HG03342 (cell line): ENCODE results near the gene PSMB10.
"Not testable (repeated sequence)": the region's sequence is repeated elsewhere in the genome, so short reads cannot be mapped to it uniquely, and the experiment has no call there.

Experiments used
- ATAC-seq: cut with Tn5 transposase; IDR thresholded peaks from one replicate; pipeline ENCODE4 v1.9.1; 2021; ENCODE audit warnings: mild to moderate bottlenecking, moderate library complexity; ENCODE audit not compliant: unreplicated experiment

The PSMB10 gene

GRCh38 chr16:67936124-67936879 is at the start of gene PSMB10:
Gene PSMB10, minus strand, starts transcription at chr16:67936850. Its CDS starts 101 bp downstream, at chr16:67936749.
- ATAC-seq: no peak

DNA sequence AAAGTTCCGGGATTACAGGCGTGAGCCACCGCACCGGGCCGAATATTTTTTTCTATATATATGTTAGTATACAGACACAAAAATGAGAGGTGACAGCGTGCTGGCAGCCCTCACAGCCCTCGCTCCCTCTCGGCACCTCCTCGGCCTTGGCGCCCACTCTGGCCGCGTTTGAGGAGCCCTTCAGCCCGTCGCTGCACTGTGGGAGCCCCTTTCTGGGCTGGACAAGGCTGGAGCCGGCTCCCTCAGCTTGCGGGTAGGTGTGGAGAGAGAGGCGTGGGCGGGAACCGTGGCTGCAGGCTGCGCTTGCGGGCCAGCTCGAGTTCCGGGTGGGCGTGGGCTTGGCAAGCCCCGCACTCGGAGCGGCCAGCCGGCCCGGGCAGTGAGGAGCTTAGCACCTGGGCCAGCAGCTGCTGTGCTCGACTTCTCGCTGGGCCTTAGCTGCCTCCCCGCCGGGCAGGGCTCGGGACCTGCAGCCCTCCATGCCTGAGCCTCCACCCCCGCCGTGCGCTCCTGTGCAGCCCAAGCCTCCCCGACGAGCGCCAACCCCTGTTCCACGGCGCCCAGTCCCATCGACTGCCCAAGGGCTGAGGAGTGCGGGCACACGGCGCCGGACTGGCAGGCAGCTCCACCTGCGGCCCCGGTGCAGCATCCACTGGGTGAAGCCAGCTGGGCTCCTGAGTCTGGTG is 45.5 kb upstream of the PSMB10 start:
- ATAC-seq: no peak

DNA sequence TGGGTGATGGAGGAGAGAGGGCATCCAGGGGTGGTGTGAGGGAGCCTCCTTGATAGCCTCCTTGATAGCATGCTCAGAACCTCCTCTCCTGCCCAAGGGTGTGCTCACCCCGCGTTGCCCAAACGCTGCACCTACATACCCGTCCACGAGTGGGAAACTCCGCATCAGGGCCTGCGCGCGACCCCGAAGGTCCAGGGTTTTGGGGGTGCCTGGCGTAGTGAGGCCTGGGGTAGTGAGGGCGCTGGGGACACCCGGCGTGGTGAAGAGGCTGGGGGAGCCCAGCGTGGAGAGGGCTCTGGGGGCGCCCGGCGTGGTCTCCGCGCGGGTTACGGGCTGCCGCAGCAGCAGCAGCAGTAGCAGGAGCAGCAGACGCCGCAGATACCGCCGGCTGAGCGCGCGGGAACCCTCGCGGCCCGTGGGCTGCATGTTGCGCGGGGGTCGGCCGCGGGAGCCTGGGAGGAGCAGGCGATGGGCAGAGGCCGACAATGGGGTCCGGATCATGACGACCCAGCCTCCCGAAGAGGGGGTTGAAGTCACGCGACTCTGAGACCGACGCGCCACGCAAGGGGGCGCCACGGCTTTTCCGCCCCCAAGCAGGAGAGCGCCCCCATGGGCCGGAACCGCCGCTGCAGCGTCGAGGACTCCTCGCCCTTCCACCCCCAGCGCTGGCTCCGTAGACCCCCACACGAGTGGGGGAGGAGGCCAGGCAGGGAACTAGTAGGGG is 43.5 kb upstream of the PSMB10 start, which contains the start of gene DPEP3:
Gene DPEP3, minus strand, starts transcription at position 545 of the 724 bp plus-strand sequence. Its CDS starts 119 bp downstream, at position 426.
- ATAC-seq: no peak

DNA sequence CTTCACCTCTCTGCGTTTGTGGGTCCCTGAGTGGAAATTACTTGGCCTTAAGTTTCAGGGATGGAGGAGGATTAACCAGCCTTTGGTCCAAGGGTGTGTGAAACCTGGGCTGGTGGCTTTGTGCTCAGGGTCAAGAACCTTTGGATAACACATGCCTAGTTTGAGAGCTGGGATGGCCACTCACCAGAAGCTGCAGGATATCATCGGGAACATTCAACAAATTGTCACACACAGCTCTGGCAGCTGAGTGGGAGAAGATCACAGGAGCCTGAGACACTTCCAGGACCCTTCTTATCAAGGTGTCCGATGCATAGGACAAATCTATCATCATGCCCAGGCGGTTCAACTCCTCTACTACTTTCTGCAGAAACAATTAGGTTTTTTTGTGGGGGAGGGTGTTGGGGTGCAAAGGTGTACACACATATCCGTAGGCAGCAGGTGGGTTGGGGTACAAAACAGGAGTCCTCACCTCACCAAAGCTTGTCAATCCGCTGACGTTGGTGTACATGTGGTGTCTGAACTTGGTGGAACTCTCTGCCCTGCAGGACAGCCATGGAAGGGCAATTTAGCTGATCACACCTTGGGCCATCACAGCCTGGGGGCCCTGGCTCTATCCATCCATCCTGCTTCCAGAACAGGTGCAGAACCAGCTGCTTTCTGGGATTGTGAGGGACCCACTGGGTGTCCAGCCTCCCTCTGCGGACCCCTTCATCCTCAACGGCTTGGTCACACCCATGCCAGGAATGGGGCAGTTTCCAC is 41.0 kb upstream of the PSMB10 start:
- no peak for ATAC-seq

DNA sequence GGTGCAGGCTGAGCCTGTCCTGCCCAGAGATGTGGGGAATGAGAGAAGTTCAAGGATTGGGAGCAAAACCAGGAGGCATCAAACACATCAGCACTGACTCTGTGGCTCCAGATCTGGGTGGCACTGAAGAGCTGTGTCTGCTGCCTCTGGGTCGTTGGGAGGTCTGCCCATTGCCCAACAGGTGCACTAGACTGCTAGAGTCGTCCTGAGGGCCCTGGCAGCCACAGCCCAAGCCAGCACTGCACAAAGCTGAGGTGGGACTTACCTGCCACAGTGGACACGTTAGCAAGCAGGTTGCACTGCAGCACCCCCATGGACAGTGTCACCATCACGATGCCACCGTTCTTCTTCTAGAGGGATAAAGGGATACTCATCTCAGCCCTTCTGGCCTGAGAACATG is 40.4 kb upstream of the PSMB10 start:
- no peak for ATAC-seq

DNA sequence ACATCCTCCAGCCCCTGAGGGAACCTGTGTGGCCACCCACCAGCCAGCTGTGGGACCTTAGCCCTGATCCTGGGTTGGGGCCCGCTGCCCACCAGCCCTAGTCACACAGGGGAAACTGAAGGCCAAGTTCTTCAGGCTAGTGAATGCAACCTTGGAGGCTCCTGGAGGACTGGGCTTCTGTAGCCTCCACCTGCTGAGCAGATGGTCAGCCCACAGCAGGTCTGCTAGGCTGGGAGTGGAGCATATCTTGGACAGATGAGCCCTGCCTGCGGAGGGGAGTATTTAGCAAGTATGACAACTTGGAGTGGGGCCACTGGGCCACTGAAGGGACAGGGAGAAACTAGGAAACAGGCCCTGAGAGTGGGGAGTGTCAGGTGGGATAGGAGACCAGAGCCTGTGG is 39.6 kb upstream of the PSMB10 start:
- no peak for ATAC-seq

DNA sequence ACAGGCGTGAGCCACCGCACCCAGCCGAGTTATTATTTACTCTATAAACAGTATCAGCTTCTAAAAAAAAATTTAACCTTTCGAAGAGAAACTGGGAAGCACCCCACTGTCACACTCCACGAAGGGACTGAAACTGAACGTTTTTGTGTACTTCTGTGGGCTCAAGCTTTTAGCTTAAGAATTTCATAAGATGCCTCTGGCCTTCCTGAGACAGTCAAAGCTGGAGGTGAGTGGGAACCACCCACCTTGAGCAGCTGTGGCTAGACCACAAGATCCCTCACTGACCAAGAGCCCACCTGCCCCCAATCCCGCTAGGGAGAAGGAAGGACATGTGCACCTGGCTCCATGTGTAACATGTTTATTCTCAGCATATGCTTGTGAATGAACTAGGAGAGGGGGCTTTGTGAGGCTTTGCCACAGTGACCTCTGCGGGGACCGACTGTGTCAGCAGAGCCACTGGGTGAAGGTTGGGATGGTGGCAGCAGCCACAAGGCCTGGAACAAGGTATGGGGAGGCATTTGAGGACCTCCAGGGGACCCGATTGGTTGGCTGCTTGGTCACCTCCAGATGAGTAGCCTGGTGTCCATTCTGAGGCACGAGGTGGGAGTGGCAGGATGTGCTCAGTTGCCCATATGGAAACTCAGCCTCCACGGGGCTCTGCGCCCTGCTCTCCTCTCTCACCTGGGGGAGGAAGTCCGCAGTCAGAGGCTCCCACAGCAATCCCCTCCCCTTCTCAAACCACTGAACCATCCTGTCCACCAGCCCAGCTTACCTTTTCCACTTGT is 38.9 kb upstream of the PSMB10 start:
- ATAC-seq: no peak

DNA sequence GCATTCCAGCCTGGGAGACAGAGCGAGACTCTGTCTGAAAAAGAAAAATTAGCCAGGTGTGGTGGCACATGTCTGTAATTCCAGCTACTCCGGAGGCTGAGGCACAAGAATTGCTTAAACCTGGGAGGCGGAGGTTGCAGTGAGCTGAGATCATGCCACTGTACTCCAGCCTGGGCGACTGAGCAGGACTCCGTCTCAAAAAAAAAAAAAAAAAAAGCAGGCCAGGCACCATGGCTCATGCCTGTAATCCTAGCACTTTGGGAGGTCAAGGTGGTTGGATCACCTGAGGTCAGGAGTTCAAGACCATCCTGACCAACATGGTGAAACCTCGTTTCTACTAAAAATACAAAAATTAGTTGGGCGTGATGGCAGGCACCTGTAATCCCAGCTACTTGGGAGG is 35.6 kb upstream of the PSMB10 start:
- not testable (repeated sequence) for ATAC-seq

DNA sequence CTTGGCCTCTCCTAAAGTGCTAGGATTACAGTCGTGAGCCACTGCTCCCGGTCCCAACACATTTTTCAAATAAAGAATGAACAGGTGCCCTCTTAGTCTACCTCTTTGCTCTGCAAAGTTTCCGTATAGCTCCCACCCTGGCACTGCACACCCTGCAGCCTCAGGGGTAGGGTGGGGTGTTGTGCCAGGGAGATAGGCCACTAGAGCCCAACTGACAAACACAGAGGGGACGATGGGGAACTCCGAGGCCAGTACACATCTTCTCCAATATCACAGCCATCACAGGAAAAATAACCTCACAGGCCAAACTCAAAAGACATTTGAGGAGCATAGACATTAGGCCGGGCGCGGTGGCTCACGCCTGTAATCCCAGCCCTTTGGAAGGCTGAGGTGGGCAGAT is 34.5 kb upstream of the PSMB10 start:
- no peak for ATAC-seq

DNA sequence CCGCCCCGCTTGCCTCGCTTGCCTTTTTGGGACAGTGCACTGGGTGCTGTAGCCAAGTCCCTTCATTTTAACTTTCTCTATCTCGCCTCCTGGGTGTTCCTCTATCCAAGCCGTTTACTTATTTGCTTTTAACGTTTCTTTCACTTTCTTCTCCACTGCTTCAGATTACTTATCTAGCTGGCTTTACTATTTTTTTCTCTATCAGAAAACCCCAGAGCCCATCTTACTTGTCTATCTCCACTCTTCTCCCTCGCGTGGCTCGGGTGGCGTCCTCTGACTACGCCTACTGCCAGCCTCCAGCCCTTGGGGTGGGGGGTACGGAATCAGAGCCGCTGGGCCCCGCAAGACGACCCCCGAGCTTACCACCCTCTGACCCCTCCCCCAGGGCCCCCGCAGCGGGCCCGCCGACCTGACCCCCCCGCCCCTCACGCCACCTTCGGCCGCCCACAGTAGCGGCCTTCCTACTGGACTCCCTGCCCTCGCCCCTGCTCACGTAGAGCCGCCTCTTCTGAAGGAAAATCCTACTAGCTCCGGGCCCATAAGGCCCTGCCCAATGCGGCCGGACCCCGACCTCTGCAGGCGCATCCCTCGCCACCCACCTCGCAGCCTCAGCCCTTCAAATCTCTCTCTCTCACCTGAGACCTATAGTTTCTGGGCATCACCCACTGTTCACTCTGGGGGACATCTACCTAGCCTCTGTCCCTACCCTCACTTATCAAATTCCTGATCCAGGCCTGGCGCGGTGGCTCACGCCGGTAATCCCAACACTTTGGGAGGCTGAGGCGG is 32.8 kb upstream of the PSMB10 start:
- ATAC-seq: no peak

- ATAC-seq: peak; percentile 83
These were observed 32.0 kb upstream of the PSMB10 start, which contains the start of gene SLC12A4 for GRCh38 chr16:67968400-67969253. Gene SLC12A4, minus strand, starts transcription at chr16:67968637. Its CDS starts 84 bp downstream, at chr16:67968553.

DNA sequence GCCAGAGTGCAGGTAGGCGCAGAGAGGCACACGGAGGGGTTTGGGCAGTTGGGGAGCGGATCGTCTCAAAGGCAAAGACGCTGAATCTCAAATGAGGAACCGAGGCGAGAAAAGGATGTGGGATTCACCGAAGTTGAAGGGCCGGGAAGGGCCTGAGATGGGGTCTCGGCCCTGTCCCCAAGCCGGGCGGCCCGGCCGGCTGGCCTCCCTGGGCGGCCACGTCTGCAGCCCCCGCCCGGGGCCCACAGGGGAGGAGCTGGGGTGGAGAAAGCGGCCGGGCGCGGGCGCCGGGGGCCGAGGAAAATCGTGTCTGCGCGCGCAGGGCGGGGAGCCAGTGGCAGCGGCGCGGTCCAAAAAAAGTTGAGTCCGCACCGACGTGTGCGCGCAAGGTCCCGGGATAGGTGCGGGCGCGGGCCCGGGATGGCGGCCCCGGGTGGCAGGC is 31.3 kb upstream of the PSMB10 start:
- ATAC-seq: peak; percentile 23

DNA sequence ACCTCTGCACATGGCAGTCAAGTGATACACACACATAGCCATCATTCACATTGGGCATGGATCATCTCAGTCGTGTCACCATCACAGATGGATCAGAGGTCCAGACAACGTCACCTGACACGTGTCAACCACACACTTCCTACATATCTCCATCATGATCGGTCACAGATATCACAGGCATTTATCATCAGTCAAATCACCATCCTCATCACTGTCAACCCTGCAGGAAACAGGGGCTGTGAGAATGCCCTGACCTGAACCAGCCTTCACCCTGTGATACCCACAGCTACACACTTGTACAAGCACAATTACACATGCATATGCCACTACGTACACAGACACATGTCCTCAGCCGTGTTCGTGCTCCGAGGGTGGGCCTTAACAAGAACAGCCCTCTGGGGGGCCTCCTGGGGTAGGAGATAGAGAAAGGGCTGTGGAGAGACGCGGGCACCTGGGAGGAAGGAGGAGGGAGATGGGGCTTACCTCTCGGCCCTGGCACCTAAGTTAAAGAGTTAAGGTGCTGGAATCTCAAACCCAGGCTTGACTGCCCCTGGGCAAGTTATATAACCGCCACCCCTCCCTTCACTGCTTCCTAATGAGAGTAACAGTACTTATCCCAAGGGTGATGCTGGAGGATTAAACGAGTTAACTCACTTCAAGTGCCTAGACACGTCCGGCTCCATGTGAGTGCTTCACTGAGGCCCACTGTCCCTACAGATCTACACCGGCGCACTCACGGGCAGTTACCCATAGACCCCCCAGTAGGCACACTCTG is 30.7 kb upstream of the PSMB10 start:
- no peak for ATAC-seq

DNA sequence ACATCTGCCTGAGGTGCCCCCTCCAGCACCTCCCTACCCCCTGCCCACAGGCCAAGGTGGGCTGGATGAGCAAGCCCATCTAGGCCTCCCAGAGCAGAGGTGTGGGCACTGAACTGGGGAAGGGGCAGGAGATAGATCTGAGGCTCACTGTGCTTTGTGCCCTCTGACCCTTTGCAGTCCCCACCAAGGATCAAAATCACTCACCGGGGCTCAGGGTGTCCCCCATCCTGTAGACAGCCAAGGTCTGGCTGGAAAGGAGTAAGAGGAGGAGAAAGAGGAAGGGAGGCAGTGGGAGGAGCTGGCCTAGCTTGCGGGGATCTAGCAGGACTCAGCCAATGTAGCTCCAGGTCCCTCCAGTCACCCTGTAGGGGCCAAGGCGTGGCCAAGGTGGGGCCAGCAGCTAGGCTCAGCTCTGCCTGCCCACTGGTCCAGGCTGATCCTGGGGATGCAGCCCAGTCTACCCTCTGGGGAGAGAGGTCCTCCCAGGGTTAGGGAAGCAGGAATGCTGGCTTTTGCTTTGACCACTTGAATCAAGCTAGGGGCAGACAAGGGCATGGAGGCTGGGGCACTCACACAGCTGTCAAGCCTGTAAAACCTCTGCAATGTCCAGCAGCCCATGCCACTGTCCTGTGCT is 30.0 kb upstream of the PSMB10 start:
- no peak for ATAC-seq

DNA sequence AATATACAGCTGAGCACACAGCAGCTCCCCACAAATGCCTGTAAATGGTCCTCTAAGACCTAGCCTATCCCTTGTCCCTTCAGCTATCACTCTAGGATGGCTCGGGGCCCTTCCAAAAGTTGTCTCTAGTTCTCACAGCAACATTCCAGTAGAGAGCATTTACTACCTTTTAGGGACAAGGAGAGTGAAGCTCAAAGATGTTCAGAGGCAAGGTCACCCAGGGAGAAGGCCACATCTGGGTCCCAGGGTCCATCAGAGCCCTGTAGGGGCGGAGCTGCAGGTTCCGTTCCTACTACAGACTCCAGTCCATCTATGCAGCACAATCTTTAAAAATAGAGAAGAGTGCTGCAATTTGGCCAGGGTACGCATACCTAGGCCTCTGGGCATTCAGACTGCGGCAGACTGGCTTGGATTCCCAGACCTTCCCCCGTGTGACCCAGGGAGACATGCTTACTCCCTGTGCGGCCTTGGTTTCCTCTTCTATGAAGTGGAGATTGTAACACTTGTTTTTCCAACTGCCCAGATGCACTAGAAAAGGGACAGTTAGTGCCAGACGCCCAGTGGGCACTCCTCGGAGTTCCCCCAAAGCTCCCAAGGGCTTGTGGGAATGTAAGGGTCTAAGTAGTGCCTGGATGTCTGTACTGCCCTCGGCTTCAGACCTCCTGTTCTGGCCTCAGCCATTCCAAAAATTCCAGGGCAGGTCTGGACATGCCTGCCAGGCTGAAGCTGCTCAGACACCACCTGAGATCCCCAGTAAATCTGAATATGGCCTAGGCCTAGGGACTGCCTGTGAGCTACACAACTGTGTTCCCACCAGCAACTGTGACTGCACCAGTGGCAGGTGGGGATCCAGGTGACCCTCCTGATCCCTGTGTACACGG is 29.3 kb upstream of the PSMB10 start:
- no peak for ATAC-seq
